AG08395 (cell line): ENCODE data around the gene NUDT6.
"Not testable (repeated sequence)": the region's sequence is repeated elsewhere in the genome, so short reads cannot be mapped to it uniquely, and the experiment has no call there.

Experiments
- DNase-seq: peaks from one replicate; pipeline ENCODE4 v3.0.0; 2012; ENCODE audit warnings: mixed read lengths, low spot score

The NUDT6 gene

GRCh38 chr4:122875949-122876348, 46.4 kb downstream of the NUDT6 start:
- no peak for DNase-seq

GRCh38 chr4:122873821-122874593, 48.4 kb downstream of the NUDT6 start:
- peak; percentile 67 for DNase-seq

- no peak for DNase-seq
These were observed 49.3 kb downstream of the NUDT6 start for GRCh38 chr4:122873146-122873545.

GRCh38 chr4:122868235-122868634, 54.2 kb downstream of the NUDT6 start:
- not testable (repeated sequence) for DNase-seq

GRCh38 chr4:122865425-122865824, 57.0 kb downstream of the NUDT6 start:
- no peak for DNase-seq

DNA sequence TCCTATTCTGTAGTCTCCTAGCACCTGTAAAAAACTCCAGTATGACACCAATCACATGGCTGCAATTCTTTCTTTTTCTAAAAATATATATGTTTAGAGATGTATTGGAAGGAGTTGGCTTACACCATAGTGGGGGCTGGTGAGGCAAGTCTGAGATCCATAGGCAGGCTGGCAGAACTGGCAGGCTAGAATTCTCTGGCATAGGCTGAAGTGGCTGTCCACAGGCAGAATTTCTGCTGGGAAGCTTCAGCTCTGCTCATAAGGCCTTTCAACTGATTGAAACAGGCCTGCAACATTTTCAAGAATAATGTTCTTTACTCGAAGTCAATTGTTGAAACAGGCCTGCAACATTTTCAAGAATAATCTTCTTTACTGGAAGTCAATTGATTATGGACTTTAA, 58.8 kb downstream of the NUDT6 start:
- DNase-seq = no peak

- no peak for DNase-seq
These were observed 61.0 kb downstream of the NUDT6 start for GRCh38 chr4:122861172-122861943.

DNA sequence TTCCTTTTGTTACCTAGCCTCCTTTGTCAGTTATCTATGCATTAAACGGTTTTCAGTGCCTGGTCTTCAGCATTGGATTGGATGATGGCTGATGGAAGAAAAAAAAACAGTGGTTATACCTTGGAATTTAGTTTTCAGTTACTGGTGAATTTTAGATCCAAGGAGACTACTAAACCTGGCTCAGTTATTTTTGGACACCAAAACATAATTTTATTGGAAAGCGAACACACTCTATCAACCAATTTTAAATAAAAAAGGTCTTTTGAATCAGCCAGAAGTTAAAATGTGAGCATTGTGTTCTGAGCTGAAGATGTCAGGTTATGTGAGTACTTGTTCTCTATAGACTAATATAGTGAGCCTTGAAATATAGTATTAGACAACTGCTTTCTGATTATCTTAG, 63.7 kb downstream of the NUDT6 start:
- DNase-seq = no peak

DNA sequence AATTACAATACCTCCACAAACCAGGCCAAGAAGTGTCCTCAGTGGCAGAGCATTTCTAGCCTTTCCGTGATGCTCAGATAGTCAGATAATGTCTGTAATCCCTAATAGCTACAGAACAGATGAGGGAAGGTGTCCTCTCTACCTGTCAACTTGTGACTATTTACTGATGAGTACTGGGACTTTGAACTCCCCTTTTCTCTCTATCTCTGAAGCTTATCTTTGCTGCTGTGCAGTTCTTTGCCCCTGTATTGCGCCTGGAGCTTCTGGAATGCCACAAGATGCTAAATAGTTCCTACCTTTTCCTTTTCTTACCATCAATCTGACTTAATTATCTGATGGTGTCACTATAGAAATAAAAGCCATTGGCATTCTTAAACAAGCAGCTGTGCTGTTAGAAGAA, 65.2 kb downstream of the NUDT6 start:
- no peak for DNase-seq

DNA sequence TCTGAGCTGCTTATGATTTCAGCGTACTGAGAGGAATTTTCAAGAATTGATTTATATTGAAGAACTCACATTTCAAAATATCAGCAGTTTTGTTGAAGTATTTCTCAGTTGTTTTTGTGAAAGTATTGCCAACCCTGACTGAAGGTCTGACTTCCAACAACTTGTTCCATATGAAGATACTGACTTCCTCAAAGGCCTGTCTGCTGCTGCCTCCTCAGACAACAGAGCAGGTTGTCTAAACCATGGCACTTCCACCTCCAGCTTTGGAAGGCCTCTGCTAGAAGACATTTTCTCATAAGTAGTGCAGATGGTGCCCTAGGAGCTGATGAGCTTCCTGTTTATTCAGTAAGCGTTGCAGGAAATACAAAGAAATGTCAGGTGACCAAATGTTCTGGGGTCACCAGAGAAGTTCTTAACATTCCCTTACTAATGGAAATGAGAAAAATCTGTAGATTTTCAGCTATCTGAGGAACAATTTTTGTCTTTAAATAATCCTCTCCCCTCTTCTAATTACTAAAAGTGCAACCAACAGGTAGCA, 67.0 kb downstream of the NUDT6 start:
- no peak for DNase-seq

- no peak for DNase-seq
These were observed 67.7 kb downstream of the NUDT6 start for GRCh38 chr4:122854447-122855352.

- no peak for DNase-seq
These were observed 70.8 kb downstream of the NUDT6 start for GRCh38 chr4:122851568-122851967.

DNA sequence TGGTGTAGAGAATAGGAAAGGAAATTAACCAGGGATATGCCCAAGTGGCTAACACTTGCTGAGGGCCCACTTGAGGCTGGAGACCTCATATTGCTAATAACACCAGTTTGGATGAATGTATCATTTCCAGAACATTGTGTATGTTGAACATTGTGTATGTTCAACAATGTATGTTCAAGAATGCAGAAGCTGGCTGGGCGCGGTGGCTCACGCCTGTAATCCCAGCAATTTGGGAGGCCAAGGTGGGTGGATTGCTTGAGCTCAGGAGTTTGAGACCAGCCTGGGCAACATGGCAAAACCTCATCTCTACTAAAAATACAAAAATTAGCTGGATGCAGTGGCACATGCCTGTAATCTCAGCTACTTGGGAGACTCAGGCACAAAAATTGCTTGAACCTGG, 72.6 kb downstream of the NUDT6 start:
- DNase-seq = not testable (repeated sequence)

GRCh38 chr4:122847931-122848330, 74.5 kb downstream of the NUDT6 start:
- no peak for DNase-seq

GRCh38 chr4:122845760-122846159, 76.6 kb downstream of the NUDT6 start:
- no peak for DNase-seq

DNA sequence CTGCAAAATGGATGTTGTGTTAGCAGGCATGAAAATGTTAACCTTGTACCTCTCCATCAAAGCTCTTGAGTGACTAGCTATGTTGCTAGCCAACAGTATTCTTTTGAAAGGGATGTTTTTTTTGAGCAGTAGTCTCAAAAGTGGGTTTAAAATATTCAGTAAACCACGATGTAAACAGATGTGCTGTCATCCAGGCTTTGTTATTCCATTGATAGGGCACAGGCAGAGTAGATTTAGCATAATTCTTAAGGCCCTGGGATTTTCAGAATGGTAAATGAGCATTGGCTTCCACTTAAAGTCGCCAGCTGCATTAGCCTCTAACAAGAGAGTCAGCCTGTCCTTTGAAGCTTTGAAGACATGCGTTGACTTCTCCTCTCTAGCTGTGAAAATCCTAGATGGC, 77.3 kb downstream of the NUDT6 start:
- no peak for DNase-seq

- not testable (repeated sequence) for DNase-seq
These were observed 78.0 kb downstream of the NUDT6 start for GRCh38 chr4:122844391-122844790.

DNA sequence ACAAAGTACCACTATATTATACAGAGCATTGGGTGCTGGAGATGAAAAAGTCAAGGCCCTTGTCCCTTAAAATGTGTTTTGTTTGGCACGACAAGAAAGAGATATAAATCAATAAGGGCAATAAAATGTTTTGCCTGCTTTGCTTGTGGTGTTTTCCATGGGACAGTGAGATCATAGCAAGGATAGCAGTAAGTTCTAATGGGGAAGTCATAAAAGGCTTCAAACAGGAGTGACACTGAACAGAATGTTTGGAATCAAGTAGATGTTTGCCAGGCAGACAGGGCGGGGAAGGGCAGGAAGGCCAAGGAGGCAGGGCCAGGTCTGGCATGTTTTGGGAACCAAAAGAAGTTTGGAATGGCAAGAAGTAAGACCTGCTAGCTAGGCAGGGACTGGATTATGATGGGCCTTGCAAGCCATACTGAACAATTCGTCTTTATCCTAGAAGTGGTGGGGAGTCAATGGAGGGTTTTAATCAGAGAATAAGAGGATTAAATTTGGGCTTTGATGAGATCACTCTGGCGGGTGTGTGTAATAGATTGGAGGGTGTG, 79.3 kb downstream of the NUDT6 start:
- peak; percentile 20 for DNase-seq
